Nephron (organoid): ENCODE measurements around the gene LIPC.

Source experiments
- H3K27ac Mint-ChIP-seq, 3 experiments: 2 replicates each; pipeline ENCODE4 v1.8.0; 2020; ENCODE audit warnings: mixed read lengths in 3 of 3, mild to moderate bottlenecking in 2 of 3, moderate library complexity in 1 of 3
- H3K27me3 Mint-ChIP-seq: 2 replicates; pipeline ENCODE4 v1.8.0; 2021; ENCODE audit warnings: low read depth, mild to moderate bottlenecking, moderate library complexity, mixed read lengths
- H3K36me3 Mint-ChIP-seq: 2 replicates; pipeline ENCODE4 v1.8.0; 2020; ENCODE audit warnings: low read depth, mixed read lengths
- H3K4me1 Mint-ChIP-seq: 2 replicates; pipeline ENCODE4 v1.8.0; 2020; ENCODE audit warnings: mixed read lengths
- H3K4me3 Mint-ChIP-seq, 3 experiments: 2 replicates each; pipeline ENCODE4 v1.8.0; 2020; ENCODE audit warnings: mild to moderate bottlenecking in 3 of 3, mixed read lengths in 3 of 3, moderate library complexity in 2 of 3
- H3K9me3 Mint-ChIP-seq: 2 replicates; pipeline ENCODE4 v1.8.0; 2020; ENCODE audit warnings: mixed read lengths
- CTCF ChIP-seq, 3 experiments: fragments of 200-600 bp; sonication (generic); IDR thresholded peaks; one replicate each; pipeline ENCODE4 v1.5.0; 2021; ENCODE audit warnings: antibody characterized with exemption in 3 of 3; ENCODE audit not compliant: unreplicated experiment in 3 of 3

Gene LIPC

GRCh38 chr15:58401276-58401675 lies 30.5 kb upstream of the LIPC start:
- no peaks in the 10 kb centered on the region for H3K36me3 Mint-ChIP-seq
- peak overlapping the region in 1 of 3 experiments; percentile 8 for H3K27ac Mint-ChIP-seq
- no peak for TF ChIP-seq CTCF (IDR thresholded peaks at IDR 0.05; ENCODE audit: unreplicated experiment in 3 of 3)
- H3K4me3 Mint-ChIP-seq: no peak overlapping the region
- H3K27me3 Mint-ChIP-seq: peaks cover 21% of the 10 kb centered on the region
- no peaks in the 10 kb centered on the region for H3K9me3 Mint-ChIP-seq
- no peaks in the 10 kb centered on the region for H3K4me1 Mint-ChIP-seq

- Mint-ChIP-seq H3K9me3 (no peaks in the 10 kb centered on the region), H3K4me1 (no peaks in the 10 kb centered on the region), H3K4me3 (no peak overlapping the region), H3K36me3 (no peaks in the 10 kb centered on the region), H3K27ac (no peak overlapping the region), H3K27me3 (peaks cover 21% of the 10 kb centered on the region)
- TF ChIP-seq CTCF (IDR thresholded peaks at IDR 0.05; ENCODE audit: unreplicated experiment in 3 of 3): no peak
Observed at GRCh38 chr15:58401991-58402649, 29.7 kb upstream of the LIPC start.

GRCh38 chr15:58403581-58403980 lies 28.2 kb upstream of the LIPC start:
- H3K9me3 Mint-ChIP-seq: no peaks in the 10 kb centered on the region
- H3K27ac Mint-ChIP-seq: no peak overlapping the region
- H3K4me1 Mint-ChIP-seq: no peaks in the 10 kb centered on the region
- no peak for TF ChIP-seq CTCF (IDR thresholded peaks at IDR 0.05; ENCODE audit: unreplicated experiment in 3 of 3)
- no peak overlapping the region for H3K4me3 Mint-ChIP-seq
- H3K27me3 Mint-ChIP-seq: peaks cover 8% of the 10 kb centered on the region
- H3K36me3 Mint-ChIP-seq: no peaks in the 10 kb centered on the region

- Mint-ChIP-seq H3K27ac (no peak overlapping the region), H3K36me3 (no peaks in the 10 kb centered on the region), H3K4me3 (no peak overlapping the region), H3K9me3 (no peaks in the 10 kb centered on the region), H3K4me1 (no peaks in the 10 kb centered on the region), H3K27me3 (peaks cover 7% of the 10 kb centered on the region)
- no peak for TF ChIP-seq CTCF (IDR thresholded peaks at IDR 0.05; ENCODE audit: unreplicated experiment in 3 of 3)
Observed at GRCh38 chr15:58404020-58404419, 27.8 kb upstream of the LIPC start.

GRCh38 chr15:58404722-58405121 lies 27.1 kb upstream of the LIPC start:
- Mint-ChIP-seq H3K27ac (no peak overlapping the region), H3K27me3 (peaks cover 6% of the 10 kb centered on the region)

More at GRCh38 chr15:58404722-58405121, 27.1 kb upstream of the LIPC start:
- H3K4me1 Mint-ChIP-seq: no peaks in the 10 kb centered on the region
- no peaks in the 10 kb centered on the region for H3K9me3 Mint-ChIP-seq
- H3K4me3 Mint-ChIP-seq: no peak overlapping the region
- H3K36me3 Mint-ChIP-seq: no peaks in the 10 kb centered on the region
- TF ChIP-seq CTCF (IDR thresholded peaks at IDR 0.05; ENCODE audit: unreplicated experiment in 3 of 3): no peak
